HG02763 (cell line): Measurements from ENCODE around the gene RASGRP2.

ENCODE experiments used
- ATAC-seq: cut with Tn5 transposase; IDR thresholded peaks from one replicate; pipeline ENCODE4 v1.9.1; 2021; ENCODE audit warnings: mild to moderate bottlenecking, moderate library complexity; ENCODE audit not compliant: unreplicated experiment

RASGRP2 gene

DNA sequence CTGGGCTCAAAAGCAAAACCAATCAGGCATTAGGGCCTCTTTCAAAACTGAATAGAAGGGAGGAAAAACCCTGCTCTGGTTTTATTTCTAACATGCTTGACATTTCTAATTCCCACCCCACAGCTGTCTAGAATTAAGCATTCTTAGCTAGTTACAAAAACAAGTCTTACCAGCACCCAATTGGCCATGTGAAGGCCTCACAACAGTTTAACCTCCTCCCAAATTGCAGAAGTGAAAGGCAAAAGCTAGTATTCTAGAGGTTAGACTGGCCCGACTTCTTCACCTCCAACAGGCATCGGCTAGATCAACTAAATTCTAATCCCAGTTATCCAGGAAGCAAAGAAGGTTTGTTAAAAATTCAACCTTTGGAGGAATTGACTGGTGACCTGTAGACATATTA, 27.9 kb upstream of the RASGRP2 start:
- ATAC-seq = no peak

DNA sequence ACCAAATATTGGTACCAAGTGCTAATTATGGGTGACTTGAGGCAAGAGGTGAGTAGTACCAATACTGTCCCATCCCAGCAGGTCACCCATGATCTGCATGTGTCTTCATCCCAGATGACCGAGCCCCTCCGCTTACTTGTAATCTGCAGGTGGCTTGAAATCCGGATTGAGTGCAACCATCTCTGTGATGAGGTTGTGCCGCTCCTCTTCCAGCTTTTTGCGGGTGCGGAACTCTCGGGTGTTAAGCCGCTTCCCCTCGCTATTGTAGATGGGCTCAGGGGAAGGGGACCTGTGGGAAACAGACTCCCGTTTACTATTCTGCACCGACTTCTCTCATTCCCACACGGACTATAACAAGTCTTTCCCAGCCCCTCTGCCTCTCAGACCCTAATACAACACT, 26.2 kb upstream of the RASGRP2 start:
- ATAC-seq = no peak

DNA sequence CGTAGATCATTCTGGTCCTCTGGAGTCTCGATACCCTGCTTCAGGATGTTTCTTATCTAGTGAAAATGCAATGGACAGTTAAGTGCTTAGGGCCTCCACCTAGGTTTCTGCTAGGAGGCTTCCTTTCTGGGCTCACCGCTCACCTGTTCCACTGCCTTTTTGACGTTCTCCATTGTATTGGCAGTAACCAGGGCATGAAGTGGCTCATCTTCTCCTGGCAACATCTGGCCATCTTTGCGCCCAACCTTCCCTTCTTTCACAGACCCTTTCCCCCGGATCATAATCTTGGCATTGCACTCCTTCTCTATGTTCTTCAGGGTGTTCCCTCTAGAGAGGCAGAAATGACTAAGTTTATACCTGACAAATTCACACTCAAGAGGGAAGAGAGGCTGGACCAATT, 25.3 kb upstream of the RASGRP2 start:
- ATAC-seq = no peak

DNA sequence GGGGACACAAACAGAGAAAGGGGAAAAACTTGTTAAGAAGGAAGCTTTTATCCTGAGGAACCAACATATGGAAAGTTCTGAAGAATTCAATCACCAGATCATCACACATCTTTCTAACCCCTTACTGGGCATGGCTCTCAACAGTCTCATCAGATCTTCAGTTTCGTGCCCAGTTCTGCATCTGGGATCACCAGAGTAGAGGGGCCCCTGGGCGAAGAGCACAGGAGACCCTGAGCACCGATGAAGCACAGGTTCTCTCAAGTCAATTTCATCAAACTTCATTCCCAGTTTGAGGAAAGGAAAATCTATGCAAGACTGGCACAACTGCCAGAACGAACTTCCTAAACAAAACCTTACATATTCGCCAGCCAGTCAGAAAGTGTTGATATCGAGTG, 24.4 kb upstream of the RASGRP2 start:
- no peak for ATAC-seq

DNA sequence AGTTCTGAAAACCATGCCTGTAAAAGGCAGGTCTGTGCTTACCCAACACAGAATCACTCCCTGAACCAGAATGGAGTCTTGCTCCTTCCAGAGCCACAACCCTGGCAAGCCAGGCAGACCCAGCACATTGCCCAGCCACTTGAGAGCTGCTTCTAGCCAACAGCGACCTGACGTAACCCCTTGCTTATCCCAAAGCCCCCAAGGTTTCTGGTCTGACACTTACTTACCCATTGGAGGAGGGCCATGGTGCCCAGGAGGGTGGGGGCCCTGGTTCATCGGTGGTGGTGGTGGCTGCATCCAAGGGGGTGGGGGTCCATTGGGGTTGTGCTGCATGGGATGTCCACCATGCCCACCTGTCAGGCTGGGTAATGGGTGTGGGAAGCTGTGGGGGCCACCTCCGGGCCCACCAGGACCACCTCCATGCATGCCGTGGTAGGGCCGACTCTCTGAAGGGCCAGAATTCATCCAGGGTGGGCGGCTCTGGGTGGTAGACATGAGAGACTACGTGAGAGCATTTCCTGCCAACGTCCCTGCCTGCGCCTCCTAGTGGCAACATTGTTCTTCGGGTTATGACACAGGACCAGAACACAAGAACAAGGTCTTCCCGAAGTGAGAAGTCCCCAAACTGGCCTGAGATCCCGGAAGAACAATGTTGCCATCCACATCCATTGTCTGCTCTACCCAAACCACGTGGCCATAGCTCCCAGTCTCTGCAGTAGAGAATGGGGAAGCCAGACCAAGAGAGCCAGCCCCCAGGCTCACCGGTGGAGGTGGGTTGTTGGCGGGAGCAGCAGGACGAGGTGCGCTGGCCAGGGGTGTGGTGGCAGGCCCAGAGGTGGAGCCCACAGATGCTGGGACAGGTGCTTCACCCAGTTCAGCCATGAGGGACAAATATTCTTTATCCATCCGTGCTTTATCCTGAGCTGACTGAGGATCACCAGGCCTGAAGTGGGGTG, 23.7 kb upstream of the RASGRP2 start:
- ATAC-seq = no peak

DNA sequence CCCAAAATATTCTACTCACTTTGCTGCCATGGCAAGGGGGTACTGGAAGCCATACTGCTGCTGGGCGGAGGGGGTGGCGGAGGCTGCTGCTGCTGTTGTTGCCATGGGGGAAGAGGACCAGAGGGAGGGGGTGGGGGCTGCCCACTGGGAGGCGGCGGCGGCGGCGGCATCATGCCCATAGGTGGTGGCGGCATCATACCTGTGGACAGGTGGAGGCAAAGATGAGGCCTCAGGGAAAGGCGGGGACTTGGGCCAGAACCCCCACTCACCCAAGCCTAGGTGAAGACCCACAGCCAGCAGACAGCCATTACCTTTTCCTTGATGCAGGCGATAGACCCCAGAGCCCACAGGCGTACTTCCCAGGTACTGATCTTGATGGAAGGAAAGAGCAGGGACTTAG, 22.9 kb upstream of the RASGRP2 start:
- ATAC-seq = no peak

DNA sequence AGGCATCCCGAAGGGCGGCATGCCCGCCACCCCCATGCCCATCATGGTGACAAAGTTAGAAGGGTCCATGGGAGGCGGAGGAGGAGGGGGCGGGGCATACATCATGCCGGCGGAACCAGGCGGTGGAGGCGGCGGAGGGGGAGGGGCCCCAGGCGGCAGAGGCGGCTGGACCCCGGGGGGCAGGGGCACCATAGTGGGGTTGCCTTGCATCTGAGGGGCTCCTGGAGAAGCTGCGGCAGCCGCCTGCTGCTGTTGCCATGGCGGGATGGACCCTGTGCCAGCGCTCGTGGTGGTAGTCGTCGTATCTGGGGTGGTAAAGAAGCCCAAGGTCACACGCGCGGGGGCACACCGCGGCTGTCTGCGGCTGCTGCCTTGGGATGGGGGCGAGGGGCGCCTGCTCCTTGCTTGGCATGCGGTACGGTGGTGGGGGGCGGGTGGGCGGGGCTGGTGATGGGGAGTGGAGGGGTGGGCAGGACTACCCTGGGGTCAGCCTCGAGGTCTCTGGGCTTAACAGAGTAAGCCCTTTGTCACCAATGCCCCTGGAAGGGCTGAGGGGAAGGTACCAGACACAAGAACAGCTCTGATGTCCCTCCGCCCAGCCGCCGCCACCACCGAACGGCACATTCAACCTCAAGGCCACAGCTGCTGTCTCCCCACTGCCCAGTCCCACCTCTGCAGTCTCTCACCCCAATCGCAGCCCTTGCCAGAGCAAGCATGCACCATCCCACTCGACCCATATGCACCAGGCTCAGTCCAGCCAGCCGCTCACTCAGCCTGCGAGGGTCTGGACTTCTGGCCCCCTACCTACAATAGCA, 22.1 kb upstream of the RASGRP2 start:
- no peak for ATAC-seq

DNA sequence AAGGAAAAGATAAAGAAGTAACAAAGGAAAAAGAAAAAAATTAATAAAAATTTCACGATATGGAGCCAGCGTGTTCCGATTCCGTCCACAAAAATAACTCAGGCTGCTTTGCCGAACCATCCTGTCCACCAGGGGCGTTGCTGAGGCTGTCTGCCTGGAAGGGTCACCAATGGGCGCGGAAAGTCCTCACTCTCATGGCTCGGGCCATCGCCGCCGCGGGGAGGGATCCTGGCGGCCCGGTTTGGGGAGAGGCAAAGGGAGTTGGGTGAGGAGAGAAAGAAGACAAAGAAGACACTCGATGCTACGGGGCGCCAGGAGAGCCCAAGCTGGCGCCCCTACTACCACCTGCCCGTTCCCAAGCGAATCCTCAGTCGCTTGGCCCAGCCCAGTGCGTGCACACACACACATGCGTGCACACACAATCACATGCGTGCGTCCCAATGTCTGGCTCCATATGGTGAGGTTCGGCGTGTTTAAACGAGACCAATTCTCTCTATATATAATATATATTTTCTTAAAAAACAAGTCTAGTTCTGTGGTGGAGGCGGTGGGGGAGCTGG, 21.4 kb upstream of the RASGRP2 start:
- no peak for ATAC-seq

DNA sequence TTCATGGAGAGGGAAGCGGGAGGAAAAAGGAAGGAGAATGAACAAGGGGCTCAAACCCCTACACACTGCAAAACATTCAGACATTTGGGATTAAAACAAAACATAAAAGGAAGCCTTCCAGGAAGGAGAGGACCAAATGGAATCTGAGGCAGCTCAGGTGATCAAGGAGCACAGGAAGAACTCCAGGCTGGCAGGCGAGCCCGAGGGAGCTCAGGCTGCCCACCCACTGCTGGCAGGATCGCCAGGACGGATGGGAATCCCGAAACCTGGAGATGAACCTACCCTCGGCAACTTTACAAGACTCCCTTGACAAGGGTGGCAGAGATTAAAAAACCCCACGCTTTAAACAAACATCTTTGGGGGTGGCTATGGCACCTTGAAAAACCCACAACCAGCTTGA, 20.8 kb upstream of the RASGRP2 start:
- ATAC-seq = no peak

DNA sequence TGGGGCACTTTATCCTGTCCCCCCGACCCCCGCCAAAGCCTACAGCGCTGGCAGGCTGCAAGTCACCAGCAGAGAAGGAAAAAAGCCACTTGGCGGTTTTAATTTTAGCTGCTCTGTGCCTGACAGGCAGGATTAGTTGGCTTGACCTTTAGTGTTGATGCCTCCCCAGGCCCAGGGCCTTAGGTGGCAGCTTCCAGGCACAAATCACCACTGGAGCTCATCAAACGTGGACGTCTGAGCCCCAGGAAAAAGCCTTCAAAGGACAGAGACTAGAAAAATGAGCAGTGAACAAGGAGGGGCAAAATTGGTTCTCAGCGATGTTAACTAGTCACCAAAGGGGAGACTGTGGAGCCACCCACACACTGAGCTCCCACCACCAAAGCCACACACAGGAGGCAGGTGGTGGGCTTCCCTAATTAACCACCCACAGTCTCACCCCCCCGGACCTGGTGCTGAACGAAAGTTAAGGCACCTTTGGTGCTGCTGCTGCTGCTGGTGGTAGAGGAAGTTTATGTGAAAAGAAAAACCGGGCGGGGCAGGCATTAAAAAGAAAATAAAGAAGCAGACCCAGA, 20.2 kb upstream of the RASGRP2 start:
- no peak for ATAC-seq

DNA sequence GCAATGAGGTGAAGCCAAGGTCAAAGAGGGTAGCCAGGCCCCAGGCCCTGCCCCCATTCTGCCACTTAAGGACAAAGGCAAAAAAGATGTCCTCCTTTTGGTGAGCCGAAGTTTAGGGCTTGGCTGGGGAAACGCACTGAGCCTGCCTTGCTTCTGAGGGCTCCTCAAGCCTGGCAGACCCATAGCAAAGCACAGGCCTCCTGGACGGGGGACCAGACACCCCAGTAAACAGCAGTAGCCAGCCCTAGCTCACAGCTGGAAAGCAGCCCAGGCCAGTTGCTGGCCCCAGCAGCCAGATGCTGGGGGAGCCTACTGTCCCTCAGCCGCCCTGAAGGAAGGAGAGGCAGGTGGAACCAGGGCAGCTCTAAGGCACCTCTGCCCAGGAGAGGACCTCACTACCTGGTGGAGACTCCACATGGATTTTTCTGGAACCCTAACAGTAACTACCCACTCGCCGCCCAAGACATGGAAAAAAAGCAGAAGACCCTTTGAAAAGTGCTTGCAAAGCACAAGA, 19.6 kb upstream of the RASGRP2 start:
- no peak for ATAC-seq

DNA sequence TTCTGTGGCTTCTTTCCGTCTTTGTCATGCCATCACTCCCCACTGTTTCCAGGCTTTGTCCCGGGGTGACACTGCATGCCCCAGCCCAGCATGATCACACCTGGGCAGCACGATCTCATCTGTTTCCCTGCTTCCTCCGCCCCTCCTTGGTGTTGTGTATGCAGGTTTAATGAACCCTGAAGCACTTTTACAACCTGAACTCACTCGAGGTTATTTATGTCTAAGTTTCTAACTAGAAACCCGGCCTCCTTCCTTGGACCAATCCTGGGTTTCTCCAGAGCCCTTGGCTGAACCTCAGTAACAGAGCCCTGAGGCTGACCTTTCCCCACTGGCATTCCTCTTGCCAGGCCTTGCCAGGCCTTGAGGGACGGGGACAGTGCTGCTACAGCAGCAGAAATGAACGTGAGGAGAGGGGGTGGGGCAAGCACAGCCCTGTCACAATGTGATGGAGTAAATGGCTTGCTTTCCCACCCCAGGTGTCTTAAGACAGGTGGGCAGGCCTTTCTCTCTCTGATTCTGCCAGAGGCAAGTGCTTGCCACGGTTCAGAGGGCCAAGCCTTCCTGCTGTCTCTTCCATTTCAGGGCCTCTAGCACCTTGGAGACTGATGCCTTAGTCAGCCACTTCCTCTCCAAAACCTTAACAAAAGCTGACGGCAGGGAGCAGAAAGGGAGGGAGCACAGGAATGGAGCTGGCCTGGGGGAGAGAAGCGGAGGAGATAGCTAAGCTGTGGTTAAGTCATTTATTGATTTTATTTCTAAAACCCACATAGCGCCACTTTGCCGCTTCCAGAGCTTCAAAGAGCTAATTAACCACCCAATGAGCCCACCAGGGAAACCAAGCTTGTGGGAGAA, 19.0 kb upstream of the RASGRP2 start:
- ATAC-seq = no peak

DNA sequence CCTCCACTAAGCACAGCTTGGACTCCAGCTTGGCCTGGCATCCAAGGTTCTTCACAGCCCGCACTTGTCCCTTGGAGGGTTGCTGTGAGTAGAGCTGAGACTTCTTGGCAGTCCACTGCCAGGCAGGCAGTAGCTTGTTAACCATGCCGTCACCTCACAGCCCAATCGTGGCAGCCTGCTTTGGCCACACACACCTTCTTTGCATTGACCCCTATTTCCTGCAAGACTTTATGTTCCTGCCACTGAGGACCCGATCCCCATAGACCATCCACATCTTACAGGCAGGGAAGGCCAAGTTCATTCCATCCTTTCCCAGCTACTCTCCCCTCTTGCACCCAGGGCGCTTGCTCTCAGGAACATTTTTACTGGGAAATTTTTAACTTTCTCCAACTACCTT, 18.3 kb upstream of the RASGRP2 start:
- ATAC-seq = no peak

DNA sequence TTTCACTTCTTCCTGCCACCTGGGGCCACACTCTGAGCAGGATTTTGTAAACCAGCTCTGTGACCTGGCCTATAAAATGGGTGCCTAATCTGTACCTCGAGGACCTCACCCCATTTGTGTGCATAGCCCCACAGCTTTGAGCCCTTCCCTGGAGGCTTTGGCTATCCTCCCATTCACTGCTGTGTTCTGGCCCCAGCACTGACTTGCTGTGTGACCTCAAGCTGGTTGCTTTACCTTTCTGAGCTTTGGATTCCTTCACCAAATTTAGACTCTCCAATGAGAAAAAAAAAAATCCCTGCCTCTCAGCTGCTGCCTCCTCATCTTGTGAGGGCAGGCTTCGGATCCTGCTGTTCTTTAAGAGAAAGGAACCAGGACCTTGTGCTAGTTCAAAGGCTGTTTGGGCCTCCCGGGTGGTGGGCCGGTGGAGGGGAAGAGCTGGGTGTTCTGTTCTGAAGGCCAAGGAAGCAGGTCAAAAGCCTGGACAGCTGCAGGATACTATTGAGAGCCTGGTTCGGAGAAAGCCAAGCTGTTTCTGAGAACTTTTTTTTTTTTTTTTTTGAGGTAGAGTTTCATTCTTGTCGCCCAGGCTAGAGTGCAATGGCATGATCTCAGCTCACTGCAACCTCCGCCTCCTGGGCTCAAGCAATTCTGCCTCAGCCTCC, 16.9 kb upstream of the RASGRP2 start:
- no peak for ATAC-seq

DNA sequence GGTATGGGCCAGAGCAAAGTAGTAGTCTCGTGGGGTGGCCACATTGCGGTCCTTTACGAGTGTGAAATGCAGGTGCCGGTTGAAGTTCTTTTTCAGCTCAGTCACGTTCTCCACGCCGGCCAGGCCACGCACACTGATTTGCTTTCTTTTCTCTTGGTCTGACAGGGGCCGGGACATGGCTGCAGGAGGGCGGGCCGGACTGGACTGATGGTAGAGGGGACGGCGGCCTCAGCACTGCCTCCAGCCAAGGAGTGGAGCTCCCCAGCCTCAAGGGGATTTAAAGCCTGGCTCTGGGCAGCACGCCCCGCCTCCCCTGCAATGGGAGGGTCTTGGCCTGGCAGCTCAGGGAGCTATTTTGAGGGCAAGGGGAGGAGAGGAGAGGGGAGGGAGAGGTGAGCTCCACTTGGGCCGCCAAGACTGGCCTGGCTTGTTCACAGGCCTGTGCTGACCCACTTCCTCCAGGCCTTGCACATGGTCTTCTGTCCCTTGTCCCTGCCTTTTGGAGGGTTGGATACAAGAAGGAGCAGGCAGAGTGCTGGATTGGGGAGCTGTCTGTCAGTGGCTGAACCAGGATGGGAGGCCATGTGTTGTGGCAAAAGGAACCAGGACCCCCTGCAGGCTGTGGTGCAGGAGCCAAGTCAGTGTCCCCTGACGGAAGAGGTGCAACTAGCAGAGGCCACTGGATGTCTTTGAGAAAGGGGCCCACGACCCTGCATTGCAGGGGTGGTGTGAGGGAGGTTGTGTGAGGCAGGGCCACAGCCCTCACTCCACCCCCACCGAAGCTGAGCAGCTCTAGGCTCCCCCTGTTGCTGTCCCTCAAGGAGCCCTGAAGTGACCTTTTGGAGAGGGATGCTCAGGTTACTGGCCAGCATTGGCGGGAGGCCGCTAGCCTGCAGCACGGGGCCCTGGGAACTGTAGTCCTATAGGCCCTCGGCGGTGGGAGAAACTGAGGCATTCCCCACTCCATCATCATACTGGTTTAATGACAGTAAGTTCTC, 16.1 kb upstream of the RASGRP2 start, which contains the start of gene PYGM:
PYGM (minus strand) TSS at position 253 of the 998 bp plus-strand sequence; CDS start at position 177, 76 bp downstream.
- ATAC-seq = no peak

DNA sequence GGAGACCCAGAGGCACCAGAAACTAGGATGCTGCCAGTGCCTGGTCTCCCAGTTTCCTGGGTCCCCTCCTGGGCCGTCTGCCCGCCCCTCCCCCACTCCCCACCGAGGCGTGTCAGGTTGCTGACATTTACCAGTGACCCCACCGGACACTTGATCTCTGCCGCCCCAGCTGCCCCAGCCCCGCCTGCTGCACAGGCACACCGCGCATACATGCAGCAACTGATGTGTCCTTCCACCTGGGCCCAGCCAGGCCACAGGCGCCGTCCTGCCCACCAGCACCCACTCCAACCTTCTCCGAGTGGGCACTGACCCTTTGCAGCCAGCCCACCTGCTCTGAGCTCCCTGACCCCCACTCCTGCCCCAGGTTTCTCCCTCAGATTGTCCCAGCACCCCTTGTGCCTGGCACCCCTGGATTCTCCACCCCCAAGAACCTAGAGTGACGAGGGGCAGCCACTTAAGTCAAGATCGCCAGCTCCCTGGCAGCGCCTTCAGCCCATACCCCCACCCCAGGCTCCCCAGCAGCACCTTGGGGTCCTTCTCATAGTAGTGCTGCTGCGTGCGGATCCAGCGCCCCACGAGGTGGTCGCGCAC, 15.3 kb upstream of the RASGRP2 start:
- ATAC-seq = no peak

DNA sequence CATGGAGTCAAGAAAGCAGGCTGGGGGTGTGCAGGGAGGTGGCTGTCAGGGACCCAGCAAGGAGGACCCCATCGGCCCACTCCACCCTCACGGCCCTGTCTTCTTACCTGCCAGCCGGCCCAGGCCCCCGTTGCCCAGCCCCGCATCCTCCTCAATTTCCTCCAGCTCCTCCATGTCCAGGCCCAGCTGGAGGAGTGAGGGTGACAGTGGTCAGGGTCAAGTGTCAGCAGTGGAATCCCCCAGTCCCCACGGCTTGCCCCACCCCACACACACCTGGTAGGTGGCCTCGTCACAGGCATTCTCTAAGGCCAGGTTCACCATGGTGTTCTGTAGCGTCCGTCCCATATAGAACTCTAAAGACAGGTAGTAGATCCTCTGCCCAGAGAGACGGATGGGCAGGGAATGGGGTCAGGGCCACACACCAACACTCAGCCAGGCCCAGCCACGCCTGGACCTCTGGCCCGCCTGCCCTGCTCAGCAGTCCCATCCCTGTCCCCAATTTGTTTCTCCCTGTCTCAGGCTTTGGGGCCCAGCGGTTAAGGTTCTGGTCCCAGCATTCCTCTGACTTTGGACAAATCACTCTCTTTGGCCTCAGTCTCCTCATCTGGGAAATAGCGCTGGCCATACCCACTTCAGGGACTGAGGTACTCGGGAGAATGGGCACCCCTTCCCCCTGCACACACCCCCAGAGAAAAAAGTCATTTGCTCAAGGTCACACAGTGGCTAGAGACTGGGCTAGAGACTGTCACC, 14.6 kb upstream of the RASGRP2 start:
- ATAC-seq = no peak
